ENCODE measurements around the gene ZNF334.

DNA sequence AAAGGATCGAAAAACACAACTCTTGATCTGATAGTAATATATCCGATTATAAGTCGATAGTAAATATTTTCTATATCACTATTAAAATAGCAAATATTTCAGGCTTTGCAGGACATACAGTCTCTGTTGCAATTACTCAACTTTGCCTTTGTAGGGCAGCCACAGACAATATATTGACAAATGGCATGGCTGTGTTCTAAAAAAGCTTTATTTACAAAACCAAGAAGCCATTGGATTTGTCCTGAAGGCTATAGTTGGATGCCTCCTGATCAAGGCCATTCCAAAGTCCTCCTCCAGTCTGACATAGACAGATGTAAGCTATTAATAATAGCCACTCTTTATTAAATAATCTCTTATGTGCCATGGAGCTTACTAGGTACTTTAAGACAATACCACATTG, 31.2 kb upstream of the ZNF334 start:
- TF ChIP-seq, protein P1, sequence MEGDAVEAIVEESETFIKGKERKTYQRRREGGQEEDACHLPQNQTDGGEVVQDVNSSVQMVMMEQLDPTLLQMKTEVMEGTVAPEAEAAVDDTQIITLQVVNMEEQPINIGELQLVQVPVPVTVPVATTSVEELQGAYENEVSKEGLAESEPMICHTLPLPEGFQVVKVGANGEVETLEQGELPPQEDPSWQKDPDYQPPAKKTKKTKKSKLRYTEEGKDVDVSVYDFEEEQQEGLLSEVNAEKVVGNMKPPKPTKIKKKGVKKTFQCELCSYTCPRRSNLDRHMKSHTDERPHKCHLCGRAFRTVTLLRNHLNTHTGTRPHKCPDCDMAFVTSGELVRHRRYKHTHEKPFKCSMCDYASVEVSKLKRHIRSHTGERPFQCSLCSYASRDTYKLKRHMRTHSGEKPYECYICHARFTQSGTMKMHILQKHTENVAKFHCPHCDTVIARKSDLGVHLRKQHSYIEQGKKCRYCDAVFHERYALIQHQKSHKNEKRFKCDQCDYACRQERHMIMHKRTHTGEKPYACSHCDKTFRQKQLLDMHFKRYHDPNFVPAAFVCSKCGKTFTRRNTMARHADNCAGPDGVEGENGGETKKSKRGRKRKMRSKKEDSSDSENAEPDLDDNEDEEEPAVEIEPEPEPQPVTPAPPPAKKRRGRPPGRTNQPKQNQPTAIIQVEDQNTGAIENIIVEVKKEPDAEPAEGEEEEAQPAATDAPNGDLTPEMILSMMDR (IDR thresholded peaks at IDR 0.05) = no peak
- TF ChIP-seq ZFX (IDR thresholded peaks at IDR 0.05; ENCODE audit: borderline replicate concordance) = no peak

All from 22Rv1 (cell line).